Measurements from ENCODE around the gene ATP10A.

DNA sequence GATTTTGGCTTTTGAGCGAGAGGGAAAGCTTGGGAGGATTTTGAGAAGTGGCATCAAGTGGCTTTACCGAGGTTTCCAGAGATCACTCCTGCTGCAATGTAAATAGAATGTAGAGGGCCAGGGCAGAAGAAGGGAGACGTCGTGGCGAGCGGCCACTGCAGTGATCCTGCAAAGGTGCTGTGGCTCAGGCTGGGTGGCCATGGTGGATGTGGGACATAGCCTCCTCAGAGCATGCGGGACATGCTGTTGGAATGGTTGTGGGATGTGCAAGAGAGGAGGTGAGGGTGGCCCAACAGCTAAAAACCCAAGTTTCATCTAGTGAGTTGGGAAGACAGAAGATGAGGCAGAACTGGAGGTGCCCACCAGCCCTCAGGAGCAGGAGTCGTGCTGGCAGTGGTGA, 3.1 kb upstream of the ATP10A start:
- TF ChIP-seq, protein P1, sequence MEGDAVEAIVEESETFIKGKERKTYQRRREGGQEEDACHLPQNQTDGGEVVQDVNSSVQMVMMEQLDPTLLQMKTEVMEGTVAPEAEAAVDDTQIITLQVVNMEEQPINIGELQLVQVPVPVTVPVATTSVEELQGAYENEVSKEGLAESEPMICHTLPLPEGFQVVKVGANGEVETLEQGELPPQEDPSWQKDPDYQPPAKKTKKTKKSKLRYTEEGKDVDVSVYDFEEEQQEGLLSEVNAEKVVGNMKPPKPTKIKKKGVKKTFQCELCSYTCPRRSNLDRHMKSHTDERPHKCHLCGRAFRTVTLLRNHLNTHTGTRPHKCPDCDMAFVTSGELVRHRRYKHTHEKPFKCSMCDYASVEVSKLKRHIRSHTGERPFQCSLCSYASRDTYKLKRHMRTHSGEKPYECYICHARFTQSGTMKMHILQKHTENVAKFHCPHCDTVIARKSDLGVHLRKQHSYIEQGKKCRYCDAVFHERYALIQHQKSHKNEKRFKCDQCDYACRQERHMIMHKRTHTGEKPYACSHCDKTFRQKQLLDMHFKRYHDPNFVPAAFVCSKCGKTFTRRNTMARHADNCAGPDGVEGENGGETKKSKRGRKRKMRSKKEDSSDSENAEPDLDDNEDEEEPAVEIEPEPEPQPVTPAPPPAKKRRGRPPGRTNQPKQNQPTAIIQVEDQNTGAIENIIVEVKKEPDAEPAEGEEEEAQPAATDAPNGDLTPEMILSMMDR (IDR thresholded peaks at IDR 0.05), result no peak
- TF ChIP-seq POLR2A (IDR thresholded peaks at IDR 0.05) (no peak), POLR2AphosphoS5 (IDR thresholded peaks at IDR 0.05) (no peak)
